Right atrium auricular region (tissue), 2 donors: ENCODE data around the gene RNFT2. TPM values are rescaled to one million over a fixed set of nuclear protein-coding genes. Genes with fewer than 3 reads are reported as not detected.

Experiments used
- DNase-seq: peaks from one replicate; pipeline ENCODE4 v3.0.0-alpha.2; 2019; ENCODE audit warnings: low spot score
- H3K27ac ChIP-seq, 2 donors: fragments of 200-600 bp; sonication (generic); 1 replicate in 1 of 2; 2 replicates in 1 of 2; pipeline ENCODE4 v1.5.1; 2016 to 2019
- H3K27me3 ChIP-seq, 2 donors: fragments of 200-600 bp; sonication (generic); one replicate each; pipeline versions ENCODE4 v1.5.1 to v1.6.0; 2017 to 2019
- H3K36me3 ChIP-seq: fragments of 200-600 bp; sonication (generic); one replicate; pipeline ENCODE4 v1.5.1; 2016
- H3K4me1 ChIP-seq, 2 donors: fragments of 200-600 bp; sonication (generic); one replicate each; pipeline versions ENCODE4 v1.5.1 to v1.6.0; 2017 to 2019
- H3K4me3 ChIP-seq, 2 donors: fragments of 200-600 bp; sonication (generic); 1 replicate in 1 of 2; 2 replicates in 1 of 2; pipeline ENCODE4 v1.5.1; 2017 to 2019; ENCODE audit warnings: mild to moderate bottlenecking in 1 of 2, moderate library complexity in 1 of 2
- H3K9me3 ChIP-seq, 2 donors: fragments of 200-600 bp; sonication (generic); one replicate each; pipeline ENCODE4 v1.5.1; 2019
- total RNA-seq, 2 donors: library from RNA; depleted of rRNA; stranded (reverse); fragments of >200 nt; gene quantifications; one replicate each; pipeline ENCODE4 v1.1.0, GENCODE V29; 2016
- TF ChIP-seq, protein P1 (sequence below), 2 donors: fragments of 200-600 bp; sonication (generic); IDR thresholded peaks; one replicate each; pipeline ENCODE4 v1.5.1; 2019; ENCODE audit warnings: antibody characterized with exemption in 2 of 2

The RNFT2 gene
- total RNA-seq, 2 donors from 2014 or later: 0.89 to 1.1 TPM

DNA sequence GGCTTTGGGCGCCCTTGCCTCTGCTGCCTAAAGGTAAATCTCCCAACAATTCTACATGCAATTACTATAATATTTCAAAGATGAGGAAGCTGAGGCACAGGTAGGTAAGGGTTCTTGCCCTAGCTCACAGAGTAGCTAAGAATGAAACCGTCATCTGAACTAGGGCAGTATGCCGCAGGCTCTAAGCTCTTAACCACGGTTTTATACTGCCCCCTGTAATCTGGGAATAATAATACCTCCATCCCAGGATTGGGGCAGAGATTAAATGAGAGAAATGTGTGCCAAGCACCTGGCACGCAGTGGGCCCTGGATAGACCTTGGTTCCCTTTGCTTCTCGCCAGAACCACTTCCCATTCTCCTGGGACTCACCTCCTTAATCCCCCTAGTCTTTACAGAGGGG is 144.6 kb downstream of the RNFT2 start:
- Histone ChIP-seq H3K27ac (no peak overlapping the region), H3K36me3 (no peaks in the 10 kb centered on the region), H3K4me3 (no peak overlapping the region), H3K27me3 (peaks cover 13 to 31% of the 10 kb centered on the region in 2 donors), H3K4me1 (peaks cover 0 to 41% of the 10 kb centered on the region in 2 donors), H3K9me3 (no peaks in the 10 kb centered on the region)
- TF ChIP-seq, protein P1, sequence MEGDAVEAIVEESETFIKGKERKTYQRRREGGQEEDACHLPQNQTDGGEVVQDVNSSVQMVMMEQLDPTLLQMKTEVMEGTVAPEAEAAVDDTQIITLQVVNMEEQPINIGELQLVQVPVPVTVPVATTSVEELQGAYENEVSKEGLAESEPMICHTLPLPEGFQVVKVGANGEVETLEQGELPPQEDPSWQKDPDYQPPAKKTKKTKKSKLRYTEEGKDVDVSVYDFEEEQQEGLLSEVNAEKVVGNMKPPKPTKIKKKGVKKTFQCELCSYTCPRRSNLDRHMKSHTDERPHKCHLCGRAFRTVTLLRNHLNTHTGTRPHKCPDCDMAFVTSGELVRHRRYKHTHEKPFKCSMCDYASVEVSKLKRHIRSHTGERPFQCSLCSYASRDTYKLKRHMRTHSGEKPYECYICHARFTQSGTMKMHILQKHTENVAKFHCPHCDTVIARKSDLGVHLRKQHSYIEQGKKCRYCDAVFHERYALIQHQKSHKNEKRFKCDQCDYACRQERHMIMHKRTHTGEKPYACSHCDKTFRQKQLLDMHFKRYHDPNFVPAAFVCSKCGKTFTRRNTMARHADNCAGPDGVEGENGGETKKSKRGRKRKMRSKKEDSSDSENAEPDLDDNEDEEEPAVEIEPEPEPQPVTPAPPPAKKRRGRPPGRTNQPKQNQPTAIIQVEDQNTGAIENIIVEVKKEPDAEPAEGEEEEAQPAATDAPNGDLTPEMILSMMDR (IDR thresholded peaks at IDR 0.05): peak in 1 of 2 donors; percentile 36
- no peak for DNase-seq

DNA sequence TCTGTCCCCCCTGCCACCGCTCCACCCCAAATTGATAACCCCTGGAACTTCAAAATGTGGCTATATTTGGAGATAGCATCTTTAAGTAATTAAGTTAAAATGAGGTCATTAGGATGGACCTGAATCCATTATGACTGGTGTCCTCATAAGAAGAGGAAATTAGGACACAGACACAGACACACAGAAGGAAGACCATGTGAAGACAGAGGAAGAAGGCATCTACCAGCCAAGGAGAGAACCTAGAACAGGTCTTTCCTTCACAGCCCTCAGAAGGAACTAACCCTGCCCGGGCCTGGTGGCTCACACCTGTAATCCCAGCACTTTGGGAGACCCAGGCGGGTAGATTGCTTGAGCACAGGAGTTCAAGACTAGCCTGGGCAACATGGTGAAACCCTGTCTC is 146.8 kb downstream of the RNFT2 start:
- H3K4me3 ChIP-seq: no peak overlapping the region
- no peak for DNase-seq
- no peaks in the 10 kb centered on the region for H3K36me3 ChIP-seq
- peaks cover 7 to 12% of the 10 kb centered on the region in 2 donors for H3K27me3 ChIP-seq
- H3K4me1 ChIP-seq: peaks cover 0 to 24% of the 10 kb centered on the region in 2 donors
- no peaks in the 10 kb centered on the region for H3K9me3 ChIP-seq
- TF ChIP-seq, protein P1 (IDR thresholded peaks at IDR 0.05): no peak
- no peak overlapping the region for H3K27ac ChIP-seq

DNA sequence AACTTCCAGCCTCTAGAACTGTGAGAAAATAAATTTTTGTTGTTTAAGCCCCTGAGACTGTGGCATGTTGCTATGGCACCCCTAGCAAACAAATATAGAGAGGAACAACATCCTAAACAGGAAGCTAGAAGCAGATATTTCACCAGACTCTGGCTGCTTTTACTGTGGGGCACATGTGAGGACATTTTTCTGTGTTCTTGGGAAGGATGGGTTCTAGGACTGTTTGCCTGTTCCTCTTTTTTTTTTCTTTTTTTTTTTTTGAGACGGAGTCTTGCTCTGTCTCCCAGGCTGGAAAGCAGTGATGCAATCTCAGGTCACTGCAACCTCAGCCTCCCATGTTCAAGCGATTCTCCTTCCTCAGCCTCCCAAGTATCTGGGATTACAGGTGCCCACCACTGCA is 147.4 kb downstream of the RNFT2 start:
- Histone ChIP-seq H3K9me3 (no peaks in the 10 kb centered on the region), H3K4me1 (peaks cover 0 to 17% of the 10 kb centered on the region in 2 donors), H3K36me3 (no peaks in the 10 kb centered on the region), H3K4me3 (no peak overlapping the region), H3K27me3 (peaks cover 7% of the 10 kb centered on the region in 2 donors), H3K27ac (no peak overlapping the region)
- no peak for DNase-seq
- TF ChIP-seq, protein P1 (IDR thresholded peaks at IDR 0.05): no peak

DNA sequence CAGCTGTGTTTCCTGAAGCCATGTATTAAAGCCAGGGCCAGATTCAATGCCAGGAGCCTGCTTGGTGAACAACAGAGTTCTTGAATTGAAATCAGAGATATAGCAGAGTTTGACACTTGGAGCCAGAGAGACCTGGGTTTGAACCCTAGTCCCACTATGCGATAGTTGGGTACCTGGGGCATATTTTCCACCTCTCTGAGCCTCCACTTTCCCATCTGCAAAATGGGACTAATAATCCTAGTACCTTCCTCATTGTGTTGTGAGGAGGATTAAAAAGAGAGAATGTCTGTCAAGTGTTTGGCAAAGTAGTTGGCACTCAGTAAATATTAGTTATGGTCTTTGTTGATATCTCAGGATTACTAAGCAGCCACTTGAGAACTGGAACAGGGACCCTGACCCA is 149.1 kb downstream of the RNFT2 start:
- H3K27me3 ChIP-seq: no peaks in the 10 kb centered on the region
- H3K36me3 ChIP-seq: no peaks in the 10 kb centered on the region
- DNase-seq: no peak

DNA sequence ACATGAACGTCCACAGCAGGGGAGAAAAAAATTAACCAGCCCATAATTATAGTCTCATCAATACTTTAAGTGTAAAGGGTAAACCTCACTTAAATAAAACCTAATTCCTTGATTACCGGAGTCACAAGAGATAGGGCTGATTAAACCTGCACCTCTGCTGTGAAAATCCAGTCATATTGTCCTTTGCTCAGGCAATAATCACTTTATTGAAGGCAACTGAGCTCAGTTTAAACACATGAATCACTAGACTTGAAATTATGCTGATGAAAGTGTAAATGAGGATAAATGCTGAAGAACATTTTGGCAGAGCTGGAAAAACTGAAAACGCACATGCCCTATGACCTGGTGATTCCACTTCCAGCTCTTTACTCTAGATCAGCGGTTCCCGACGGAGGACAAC is 149.8 kb downstream of the RNFT2 start:
- Histone ChIP-seq H3K4me1 (no peaks in the 10 kb centered on the region), H3K27ac (no peak overlapping the region), H3K27me3 (no peaks in the 10 kb centered on the region), H3K36me3 (no peaks in the 10 kb centered on the region), H3K4me3 (no peak overlapping the region), H3K9me3 (no peaks in the 10 kb centered on the region)
- TF ChIP-seq, protein P1 (IDR thresholded peaks at IDR 0.05): no peak
- no peak for DNase-seq

More for the DNA sequence above, 149.1 kb downstream of the RNFT2 start:
- TF ChIP-seq, protein P1 (IDR thresholded peaks at IDR 0.05): no peak
- Histone ChIP-seq H3K27ac (no peak overlapping the region), H3K9me3 (no peaks in the 10 kb centered on the region), H3K4me3 (no peak overlapping the region), H3K4me1 (peaks cover 0 to 4% of the 10 kb centered on the region in 2 donors)

DNA sequence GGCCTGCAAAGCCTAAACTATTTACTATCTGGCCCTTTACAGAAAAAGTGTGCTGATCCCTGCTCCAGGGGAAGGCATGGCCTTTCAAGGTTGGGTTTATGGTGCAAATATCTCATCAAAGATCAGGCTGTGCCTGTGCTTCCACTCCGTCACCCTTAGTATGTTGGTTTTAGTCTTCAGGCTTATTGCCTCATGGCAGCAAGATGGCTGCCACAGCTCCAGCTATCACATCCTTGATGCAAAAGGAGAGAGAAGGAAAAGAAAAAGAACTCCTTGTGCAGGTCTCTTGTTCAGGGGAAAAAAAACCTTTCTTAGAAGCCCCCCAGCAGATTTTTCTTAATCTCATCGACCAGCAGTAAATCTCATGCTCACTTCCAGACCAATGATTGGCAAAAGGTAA is 152.2 kb downstream of the RNFT2 start:
- Histone ChIP-seq H3K27ac (no peak overlapping the region), H3K27me3 (no peaks in the 10 kb centered on the region), H3K4me1 (no peaks in the 10 kb centered on the region), H3K9me3 (no peaks in the 10 kb centered on the region), H3K4me3 (no peak overlapping the region), H3K36me3 (no peaks in the 10 kb centered on the region)
- TF ChIP-seq, protein P1 (IDR thresholded peaks at IDR 0.05): no peak
- DNase-seq: no peak
